ENCODE results near the gene OR6S1.

- TF ChIP-seq CTCF (conservative IDR thresholded peaks at IDR 0.05; ENCODE audit: low read depth in 2 of 2) (peak in 1 of 2 experiments; percentile 26; a peak in 1 of 4 replicates), POLR2AphosphoS5 (IDR thresholded peaks at IDR 0.05; ENCODE audit: low read depth) (no peak)
Measured at GRCh38 chr14:20608383-20609110, 32.9 kb downstream of the OR6S1 start.
